GM21825 (cell line): ENCODE measurements around the gene MMP24OS.
"Not testable (repeated sequence)": the region's sequence is repeated elsewhere in the genome, so short reads cannot be mapped to it uniquely, and the experiment has no call there.

Source experiments
- ATAC-seq: cut with Tn5 transposase; IDR thresholded peaks from one replicate; pipeline ENCODE4 v1.9.1; 2021; ENCODE audit warnings: mild to moderate bottlenecking, moderate library complexity; ENCODE audit not compliant: unreplicated experiment

MMP24OS gene

GRCh38 chr20:35277531-35278395, at the start of gene MMP24OS:
MMP24OS (minus strand) TSS chr20:35278122; CDS start chr20:35277929, 193 bp downstream.
- peak; percentile 83 for ATAC-seq

GRCh38 chr20:35327074-35327976, 49.4 kb upstream of the MMP24OS start:
- ATAC-seq: no peak

DNA sequence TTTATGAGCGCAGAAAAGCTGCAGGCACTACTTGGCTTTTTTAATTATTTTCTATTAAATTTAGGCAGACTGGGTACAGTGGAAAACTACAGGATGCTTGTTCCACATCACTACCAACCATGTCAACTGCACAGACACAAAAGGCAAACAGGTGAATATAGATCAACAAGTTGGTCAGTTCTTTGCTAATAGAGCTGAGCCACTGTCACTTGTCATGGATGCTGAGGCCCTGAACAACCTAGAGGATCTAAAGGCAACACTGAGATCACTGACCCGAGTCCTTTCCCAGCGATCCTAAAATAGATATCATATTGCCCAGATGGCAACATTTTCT, 48.8 kb upstream of the MMP24OS start:
- no peak for ATAC-seq

DNA sequence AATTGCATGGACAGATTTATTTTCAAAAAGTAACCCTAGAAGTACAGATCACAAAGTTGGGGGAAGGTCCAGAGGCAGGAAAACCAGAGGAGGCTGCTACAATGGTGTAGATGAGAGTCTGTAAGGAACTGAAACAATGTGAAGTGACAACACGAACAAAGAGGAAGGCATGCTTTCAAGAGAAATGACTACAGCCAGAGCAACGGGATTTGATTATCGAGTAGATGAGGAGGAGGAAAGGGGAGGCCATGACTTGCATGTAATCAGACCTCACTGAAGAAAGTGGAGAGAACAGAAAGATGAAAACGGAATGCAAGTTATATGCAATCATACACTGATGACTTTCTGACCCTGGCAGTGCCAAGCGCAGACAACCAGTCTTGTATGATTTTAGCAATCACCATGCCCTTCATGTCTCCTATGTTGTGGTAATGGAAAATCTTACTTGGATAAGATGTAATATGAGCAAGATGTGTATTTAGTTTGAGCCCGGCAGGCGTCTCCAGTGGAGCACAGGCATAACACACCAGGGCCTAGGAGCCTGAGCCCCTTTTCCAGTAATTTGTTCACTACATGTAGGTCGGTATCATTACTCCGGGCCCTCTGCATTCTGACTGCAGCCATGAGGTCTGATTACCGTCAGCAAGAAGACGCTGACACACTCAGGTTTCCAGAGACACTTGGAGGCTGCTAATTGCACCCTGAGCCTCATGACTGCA, 48.3 kb upstream of the MMP24OS start:
- ATAC-seq: no peak

DNA sequence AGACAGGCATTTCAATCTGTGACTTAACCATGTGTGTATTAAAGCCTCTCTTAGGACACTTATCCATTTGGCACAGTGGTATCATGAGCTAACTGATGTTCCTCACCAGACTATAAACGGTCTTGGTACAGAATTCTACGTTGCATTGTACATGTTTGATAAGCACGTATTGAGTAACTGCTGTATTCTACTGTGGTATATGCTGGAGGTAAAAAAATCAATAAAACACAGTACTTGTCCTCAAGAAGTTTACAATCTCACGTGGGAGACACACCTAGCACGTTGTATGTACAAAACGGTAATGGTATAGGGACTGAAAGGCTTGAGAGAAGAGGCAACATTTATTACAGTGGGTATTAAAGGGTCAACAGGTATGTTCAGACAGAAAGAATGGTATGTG, 47.5 kb upstream of the MMP24OS start:
- no peak for ATAC-seq

- no peak for ATAC-seq
These were observed 42.6 kb upstream of the MMP24OS start for GRCh38 chr20:35320396-35321126.

DNA sequence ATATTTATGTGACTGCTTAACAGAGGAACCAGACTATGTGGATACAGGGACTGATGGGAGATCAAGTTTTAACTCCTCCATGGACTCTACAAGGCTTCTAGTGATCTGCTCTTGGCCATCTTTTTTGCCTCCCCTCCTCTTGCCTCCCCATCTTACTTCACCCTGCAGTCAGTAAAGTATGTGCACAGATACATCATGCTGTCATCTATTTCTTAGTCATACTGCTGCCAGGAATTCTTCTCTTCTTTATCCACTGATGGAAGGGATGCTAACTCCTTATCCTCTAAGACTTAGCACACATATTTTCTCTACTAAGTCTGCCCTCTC, 41.9 kb upstream of the MMP24OS start:
- ATAC-seq: no peak

DNA sequence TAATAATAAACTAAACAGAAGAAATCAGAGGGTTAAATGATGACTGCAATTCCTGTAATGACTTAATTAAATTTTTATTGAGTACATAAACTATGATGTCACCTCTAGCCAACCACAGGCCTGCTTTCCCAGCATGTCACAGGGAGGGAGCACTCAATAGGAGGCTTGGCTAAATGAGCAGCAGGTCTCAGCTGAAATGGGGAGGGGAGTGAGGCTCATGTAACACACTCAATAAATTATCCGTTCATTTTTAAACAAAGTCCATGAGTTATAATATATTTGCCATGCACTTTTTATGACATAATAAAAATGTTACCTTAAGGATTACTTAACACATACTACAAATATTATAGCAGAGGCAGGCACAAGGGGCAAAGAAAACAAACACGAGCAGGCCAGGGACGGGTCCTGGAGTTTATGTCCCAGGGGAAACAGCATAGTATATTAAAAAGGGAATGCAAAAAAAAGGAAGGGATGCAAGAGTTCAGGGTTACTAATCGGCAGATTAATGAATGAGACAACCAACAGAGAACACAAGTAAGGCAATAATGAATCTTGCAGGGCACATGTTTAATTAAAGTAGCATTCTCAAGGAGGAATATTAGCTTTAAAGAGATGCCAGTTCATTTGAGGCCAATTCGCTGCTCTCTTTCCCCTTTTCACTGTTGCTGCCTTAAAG, 41.4 kb upstream of the MMP24OS start:
- ATAC-seq: no peak

GRCh38 chr20:35318502-35319157, 40.7 kb upstream of the MMP24OS start:
- no peak for ATAC-seq

GRCh38 chr20:35317416-35318210, 39.7 kb upstream of the MMP24OS start:
- no peak for ATAC-seq

- ATAC-seq: no peak
These were observed 38.2 kb upstream of the MMP24OS start for GRCh38 chr20:35316086-35316485.

GRCh38 chr20:35315632-35316020, 37.7 kb upstream of the MMP24OS start:
- ATAC-seq: not testable (repeated sequence)

DNA sequence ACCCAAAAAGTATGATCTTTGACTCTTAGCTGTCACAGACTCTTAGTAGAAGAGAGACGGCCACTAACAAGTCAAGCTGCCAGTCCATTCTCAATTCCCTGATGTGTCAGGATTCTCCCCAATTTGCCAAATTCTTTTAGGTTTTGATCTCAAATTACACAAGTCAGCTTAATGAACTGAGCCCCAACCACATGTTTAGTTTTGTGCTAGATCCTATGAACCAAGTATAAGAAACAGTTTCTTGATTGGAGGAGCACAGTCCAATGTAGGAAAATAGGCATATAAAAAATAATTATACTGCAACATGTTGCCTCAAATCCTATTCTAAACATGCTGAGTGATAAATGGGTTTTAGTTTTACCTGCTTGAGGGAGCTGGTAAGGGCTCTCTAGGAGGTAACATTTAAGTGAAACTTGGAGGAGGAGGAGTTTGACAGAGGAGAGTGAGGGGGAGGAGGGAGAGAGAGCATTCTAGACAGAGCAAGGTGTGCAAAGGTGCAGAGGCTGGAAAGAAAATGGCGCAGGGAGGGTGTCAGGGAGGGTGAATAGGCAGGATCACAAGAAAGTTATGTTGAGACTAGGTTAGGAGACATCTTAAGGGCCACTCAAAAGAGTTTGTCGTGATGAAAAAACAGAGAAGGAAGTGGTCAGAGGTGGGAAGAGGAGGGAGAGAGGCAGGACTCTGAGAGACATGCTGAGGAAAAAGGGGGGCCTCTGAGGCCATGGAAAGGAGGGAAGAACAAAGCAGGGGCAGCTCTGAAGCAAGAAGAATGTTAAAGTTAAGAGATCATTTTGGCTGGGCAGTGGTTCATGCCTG, 37.1 kb upstream of the MMP24OS start:
- ATAC-seq: no peak

DNA sequence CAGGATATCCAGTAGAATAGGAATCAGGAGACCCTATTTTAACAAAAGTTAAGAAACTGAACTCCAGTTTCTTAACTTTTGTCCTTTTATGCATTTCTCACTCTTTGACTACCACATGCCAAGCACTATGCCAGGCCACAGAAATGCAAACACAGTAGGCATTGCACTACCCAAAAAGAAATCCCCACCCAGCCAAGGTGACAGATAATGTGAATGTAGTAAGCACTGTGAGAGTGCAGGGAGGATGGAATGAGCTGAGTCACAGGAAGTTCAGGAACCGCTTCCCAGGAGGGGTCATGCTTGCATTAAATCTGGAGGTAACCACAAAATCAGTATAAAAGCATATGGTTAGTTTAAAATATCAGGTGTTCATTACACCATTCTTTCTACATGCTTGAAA, 34.4 kb upstream of the MMP24OS start:
- no peak for ATAC-seq

GRCh38 chr20:35311822-35312221, 33.9 kb upstream of the MMP24OS start:
- ATAC-seq: no peak

- ATAC-seq: no peak
These were observed 33.5 kb upstream of the MMP24OS start for GRCh38 chr20:35311409-35311808.

GRCh38 chr20:35307666-35308653, 30.0 kb upstream of the MMP24OS start:
- no peak for ATAC-seq
